DMS79 treated with DMSO at 0.1 percent for 48 hours (cell line): Measurements from ENCODE around the gene AKIRIN2.
A peak's percentile ranks its signal among the peaks of the same experiment; 100 is the strongest.

Source experiments
- DNase-seq: peaks from one replicate; lab custom pipeline; 2025; lab: John Stamatoyannopoulos, UW

The AKIRIN2 gene

DNA sequence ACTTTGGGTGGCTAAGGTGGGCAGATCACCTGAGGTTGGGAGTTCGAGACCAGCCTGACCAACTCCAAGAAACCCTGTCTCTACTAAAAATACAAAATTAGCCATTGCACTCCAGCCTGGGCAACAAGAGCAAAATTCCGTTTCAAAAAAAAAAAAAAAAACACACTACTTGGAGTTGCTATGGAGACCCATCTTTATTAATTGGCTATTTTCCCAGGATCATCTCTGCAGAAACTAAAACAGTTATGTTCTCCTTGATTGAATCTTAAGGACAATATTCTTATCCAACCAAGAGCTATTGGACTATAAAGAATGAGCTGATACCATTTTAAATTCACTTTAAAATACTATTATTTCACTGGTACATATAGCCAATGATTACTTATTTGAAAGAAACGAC is 14.7 kb downstream of the AKIRIN2 start:
- peak; percentile 72 for DNase-seq

DNA sequence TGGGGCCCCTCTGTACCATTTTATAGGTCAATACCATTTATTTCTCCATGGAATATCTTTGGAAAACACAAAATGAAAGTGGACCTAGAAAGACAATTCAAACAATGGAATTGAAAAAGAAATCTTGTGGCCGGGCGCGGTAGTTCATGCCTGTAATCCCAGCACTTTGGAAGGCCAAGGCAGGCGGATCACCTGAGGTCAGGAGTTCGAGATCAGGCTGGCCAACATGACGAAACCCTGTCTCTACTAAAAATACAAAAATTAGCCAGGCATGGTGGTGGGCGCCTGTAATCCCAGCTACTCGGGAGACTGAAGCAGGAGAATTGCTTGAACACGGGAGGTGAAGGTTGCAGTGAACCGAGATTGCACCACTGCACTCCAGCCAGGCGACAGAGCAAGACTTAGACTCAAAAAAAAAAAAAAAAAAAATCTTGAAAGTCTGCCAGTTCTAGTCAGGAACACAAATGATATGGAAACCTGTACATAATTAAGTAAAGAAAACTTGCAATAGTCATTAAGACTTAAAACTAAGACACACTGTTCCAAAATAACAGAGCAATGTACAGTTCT is 15.3 kb downstream of the AKIRIN2 start:
- DNase-seq: peak; percentile 53

DNA sequence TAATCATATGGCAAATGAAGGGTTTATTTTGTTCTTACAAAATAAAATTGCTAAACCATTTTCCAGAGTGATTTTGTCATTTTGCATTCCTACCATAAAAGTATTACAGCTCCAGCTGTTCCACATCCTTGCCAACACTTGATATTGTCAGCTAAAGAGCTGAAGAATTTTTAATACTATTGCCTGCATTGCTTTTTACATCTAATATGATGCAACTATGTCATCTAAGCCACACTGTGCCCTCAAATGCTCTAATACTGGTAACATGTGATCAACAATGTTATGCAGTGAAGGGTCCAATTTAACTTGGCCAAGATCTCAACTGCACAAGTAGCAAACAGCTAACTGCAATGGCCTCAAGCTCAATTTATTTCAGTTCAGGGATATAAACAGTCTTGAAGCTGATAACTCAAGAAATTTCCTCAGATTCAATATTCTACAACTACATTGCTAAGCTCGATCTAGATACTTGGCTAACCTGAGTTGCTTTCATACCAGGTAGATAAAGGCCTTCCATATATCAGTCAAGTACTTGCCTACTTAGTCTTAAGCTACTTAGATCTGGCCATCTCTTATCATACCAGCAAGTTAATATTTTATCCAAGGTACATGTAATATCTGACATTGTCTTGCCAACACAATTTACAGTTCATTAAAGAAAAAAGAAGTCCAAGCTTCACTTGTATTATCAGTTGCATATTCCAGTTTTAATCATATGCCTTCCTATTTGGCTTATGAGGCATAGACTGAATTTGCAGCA is 17.0 kb downstream of the AKIRIN2 start:
- DNase-seq: no peak

DNA sequence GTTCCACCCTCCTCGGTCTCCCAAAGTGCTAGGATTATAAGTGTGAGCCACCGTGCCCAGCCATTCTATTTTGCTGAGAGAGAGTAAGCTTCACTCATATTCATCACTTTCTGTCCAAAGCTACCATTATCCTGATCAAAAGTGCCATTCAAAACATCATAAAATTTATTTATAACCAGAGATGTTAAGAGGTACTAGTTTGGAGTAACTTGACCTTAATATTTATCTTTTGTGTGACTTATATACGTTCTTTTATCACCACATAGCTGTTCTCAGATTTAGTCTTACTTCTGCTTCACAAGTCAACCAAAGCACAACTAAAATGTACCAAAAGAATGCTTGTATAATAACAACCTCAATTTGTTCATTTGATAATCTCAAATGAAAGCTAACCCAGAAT is 18.1 kb downstream of the AKIRIN2 start:
- DNase-seq: no peak

DNA sequence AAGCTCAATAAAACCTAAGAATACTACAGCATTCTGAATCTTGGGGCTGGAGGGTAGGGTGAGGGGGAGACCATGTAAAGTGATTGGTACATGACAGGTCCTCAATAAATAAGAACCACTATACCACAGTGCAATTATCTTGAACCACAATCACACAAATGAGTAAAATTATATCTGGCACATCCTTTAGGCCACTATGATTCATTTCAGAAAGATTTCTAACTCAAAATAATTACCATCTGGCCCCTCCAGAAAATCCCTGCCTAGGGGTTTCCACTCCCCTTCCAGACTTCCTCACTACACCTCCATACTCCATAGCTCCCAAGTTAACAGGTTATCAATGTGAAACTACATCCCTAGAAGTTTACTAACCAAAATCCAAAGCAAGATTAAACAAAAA is 19.7 kb downstream of the AKIRIN2 start:
- DNase-seq: no peak

DNA sequence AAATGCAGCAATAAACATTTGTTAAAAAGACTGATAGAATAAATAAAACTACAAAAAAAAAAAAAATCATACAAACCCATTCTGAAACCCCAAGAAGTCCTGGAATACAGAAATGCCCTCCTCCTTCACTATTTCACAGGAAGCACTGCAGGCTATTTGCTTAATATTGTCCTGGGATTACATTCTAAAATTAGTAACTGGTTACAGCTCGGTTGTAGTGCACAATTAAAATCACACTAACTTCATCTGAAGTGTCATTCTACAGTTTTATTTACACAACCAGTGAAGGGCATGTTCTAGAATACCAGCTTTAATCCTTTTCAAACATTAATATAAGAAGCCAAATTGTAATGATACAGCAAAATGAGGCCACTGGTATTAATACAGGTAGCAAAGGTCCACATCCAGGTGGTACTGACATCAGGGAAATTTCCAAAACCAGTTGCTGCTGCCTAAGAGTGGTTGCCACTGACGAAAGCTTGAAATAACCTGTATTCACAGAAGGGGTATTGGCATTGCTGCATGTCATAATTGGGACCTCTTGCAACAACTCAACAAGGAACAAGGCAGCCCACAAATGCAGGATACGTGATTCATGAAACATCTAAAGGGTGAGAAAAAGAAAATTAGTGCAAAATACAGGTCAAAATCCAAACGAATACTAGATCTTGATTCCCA is 26.9 kb downstream of the AKIRIN2 start:
- DNase-seq: peak; percentile 13

DNA sequence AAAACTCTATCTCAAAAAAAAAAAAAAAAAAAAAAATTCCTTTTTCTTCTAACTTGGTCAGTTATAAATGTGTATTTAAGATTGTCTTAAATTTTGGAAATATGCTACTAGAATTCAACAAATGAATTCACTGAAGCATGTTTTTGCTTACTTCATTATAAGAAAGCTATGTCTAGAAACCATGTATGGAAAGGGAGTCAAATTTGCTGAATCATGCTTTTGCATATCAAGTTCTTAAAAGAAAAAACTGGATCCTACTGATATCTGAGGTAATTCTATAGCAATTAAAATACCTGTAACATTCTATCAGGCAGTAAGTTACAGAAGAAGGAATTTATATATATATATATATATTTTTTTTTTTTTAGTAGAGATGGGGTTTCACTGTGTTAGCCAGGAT is 27.7 kb downstream of the AKIRIN2 start:
- no peak for DNase-seq

DNA sequence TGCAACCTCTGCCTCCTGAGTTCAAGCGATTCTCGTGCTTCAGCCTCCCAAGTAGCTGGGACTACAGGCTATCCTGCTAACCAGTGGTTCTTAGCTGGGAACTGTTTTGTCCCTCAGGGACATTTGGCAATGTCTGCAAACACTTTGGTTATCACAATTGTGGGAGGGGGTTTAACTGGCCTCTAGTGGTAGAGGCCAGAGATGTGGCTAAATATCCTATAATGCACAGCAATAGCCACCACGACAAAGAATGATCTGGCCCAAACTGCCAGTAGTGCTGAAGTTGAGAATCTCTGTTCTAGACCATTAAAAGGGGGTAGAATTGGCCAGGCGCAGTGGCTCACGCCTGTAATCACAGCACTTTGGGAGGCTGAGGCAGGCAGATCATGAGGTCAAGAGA is 28.8 kb downstream of the AKIRIN2 start:
- no peak for DNase-seq

DNA sequence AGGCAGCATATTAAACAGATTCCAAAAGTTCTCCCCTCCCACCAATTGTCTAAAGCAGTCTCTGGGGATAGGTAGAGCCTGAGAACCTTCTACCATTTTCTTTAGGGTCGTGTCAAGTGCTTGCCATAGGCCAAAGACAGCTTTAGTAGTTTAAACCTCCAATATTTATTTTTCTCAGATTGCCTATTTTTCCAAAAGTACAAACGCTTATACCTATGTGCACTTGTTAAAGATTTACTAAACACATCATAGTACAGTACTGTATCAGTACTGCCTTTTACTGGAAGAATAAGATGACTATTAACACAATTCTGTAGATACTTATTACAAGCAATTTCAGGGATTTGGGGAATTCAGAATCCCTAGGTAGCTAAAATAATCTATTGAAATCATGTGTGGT is 29.4 kb downstream of the AKIRIN2 start:
- no peak for DNase-seq

DNA sequence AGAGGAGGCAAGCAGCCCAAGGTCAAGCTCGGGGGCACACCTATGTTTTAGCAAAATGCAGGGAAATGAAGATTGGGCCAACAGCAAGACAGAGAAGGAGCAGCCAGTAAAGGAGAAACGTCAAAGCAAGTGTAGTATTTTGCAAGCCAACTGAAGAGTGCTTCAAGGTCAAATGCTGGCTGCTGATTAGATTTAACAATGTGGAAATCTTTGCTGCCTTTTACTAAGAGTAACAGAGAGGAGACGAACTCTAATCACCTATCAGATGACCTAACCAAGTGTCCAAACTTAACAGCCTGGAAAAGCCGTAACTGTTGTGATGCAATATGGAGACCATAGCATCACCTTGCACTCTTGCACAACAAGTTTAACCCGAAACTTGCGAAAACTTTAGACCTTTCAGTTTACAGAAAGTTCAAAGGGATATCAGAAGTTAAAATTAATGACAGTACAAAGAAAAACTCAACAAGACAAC is 30.4 kb downstream of the AKIRIN2 start:
- no peak for DNase-seq

DNA sequence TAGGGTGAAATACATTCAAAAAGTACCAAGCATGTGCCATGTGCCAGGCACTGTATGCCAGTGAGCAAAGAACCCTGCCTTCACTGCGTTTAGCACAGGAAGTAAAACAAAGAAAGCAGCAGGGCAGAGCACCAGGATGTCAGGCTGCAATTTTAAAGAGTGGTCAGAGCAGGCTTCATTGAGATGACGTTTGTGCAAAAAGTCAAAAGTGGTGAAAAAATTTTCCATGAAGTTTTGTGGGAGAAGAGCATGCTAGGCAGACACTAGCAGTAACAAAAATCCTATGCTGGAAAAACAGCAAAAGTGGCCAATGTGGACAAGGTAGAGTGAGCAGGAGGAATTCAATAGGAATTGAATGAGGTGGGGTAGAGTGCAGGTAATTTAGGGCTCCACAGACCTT is 31.3 kb downstream of the AKIRIN2 start:
- DNase-seq: no peak

DNA sequence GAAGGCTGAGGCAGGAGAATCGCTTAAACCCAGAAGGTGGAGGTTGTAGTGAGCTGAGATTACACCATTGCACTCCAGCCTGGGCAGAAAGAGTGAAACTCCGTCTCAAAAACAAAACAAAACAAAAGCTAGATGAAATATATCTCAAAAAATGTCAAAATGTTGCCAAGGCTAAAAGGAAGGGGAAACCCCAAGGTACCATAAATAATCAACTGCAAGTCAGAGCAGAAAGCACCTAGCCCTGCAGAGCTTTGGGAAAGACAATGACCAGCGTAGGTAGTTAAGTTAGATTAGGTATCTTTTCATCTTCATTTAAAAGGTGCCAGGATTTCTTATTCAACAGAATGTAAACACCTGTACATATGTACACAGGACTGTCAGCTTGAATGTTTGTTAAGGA is 33.0 kb downstream of the AKIRIN2 start:
- no peak for DNase-seq

DNA sequence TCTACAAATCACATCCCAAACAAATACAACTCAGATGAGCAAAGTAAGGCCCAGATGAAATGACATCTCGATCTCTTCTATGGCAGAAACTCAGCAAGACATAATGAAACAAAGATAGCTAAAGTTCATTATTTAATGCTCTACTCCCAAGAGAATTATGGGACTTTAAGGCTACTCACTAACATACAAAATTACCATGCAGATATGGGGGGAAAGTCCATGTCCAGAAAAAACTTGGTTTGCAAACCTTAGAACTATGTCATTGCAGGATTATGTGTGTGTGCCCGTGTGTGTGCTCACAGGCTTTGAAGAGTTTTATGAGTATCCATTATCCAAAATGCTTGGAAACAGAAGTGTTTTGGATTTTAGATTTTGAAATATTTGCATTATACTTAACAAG is 34.0 kb downstream of the AKIRIN2 start:
- no peak for DNase-seq

DNA sequence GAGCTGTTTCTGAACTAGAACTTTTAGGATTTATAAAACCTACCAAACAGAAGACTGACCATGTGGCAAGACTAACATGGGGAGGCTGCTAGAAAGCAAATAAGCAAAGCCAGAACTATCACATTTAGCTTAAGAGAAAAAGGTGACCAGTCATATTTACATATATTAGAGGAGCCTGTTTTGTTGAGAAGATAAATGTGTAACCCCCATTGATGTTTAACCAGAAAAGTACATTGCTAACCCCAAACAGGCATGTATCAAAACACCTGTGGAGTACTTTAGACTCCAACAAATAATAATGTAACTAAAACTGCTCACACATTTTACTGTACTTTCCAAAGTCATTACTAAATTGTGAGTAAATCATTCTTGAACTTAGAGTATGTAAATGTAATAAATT is 35.0 kb downstream of the AKIRIN2 start:
- DNase-seq: no peak

DNA sequence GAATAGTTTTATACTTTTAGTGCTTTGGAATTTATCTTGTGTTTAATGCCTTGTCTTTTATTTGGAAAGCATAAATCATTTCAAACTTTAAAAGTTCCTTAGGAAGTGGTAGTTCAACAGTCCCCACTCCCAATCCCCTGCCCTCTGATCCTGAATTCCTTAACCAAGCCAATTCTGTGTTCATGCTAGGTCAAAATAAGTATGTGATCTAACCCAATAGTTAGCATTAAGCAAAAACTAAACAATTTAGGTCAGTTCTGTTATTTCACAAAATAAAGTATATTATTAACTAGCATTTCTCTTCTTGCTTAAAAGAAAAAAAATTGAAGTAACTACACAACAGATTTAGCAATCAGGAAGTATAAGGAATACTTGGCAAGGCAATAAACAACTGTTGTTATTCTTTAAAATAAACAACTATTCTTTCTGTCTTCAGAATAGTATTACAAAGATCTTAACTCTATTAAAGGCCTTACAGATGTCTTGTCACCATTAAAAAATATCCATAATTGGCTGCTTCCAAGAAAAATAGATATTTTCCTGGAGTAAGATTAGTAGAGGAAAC is 37.0 kb downstream of the AKIRIN2 start:
- DNase-seq: no peak

DNA sequence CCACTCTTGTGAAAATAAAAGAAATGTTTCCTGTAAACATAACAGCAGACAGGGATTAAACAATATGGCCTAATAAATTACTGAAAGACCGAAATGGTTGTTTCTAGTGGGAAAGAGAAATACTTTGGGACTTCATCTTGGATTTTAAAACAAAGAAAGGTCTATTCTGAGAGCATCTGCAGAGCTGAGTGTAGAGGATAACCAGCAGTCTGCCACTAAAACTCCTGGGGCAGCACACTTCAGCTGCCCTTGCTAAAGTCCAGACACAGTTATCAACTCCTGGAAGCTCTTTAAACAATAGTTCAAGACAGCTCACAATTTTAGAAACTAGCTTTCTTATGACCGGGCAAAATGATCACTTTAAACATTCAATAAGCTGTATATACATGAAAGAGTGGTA is 38.6 kb downstream of the AKIRIN2 start:
- DNase-seq: no peak

DNA sequence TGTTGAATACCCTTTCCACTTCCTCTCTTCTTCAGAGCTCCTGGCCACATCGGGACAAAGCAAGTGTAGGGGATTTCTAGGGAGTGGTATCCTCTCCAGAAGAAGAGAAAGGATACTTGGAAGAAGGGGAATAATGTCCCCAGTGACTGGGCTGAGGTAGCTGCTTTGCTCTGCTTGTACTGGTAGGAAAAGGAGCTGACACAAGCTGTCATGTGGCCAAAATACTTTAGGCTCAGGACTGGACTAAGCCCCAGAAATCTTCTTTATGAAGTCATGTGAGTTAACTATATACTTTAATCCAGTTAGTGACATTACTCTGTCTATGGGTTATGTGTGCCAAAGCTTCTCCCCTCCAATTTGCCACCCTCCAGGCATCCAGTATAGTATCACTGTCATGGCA is 40.5 kb downstream of the AKIRIN2 start:
- DNase-seq: no peak

DNA sequence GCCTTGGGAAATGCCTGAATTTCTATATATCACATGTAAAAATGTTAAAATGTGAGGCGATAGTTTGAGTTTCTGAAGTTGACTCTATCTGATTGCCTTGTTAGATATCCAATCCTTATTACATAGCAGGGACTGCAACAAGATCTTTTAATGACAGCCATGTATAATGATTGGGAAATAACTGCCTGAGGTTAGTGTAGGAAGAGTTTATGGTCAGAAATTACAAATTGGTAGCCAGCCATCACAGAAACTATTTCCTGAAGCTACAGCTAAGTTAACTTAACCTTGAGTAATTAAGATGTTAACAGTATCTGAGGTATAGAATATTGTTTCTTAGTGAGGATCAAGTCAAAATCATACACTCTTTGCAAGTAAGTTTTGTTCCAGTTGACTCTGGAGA is 41.0 kb downstream of the AKIRIN2 start:
- DNase-seq: no peak

DNA sequence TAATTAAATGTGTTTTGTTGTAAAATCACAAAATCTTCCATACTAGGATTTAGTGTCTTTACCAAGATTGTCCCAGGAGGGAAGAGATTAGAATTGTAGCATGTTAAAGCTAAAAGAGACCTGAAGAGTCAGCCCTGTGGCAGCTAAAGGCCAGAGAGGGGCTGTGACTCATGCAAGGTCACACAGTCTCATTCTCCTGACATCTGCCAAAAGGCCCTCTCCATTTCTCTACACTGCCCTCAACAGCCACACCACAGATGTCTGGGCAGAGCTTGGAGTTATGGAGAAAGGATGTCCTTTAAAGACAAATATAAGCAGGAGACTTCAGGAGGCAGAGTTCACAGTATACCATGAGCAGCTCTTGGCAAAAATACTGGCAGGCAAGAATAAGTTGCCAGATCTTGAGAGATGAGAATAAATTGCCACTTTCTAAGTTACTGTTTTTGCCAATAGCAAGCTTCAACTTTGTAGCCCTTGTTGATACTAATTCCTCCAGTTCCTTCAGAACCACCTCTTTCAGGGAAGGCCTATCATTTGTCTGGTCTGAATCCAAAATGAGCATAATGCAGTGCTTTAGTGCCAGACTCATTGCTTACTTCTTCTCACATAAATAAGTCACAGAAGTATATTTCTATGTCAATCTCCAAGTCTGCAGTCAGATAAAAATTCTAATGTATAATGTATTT is 41.7 kb downstream of the AKIRIN2 start:
- DNase-seq: no peak

DNA sequence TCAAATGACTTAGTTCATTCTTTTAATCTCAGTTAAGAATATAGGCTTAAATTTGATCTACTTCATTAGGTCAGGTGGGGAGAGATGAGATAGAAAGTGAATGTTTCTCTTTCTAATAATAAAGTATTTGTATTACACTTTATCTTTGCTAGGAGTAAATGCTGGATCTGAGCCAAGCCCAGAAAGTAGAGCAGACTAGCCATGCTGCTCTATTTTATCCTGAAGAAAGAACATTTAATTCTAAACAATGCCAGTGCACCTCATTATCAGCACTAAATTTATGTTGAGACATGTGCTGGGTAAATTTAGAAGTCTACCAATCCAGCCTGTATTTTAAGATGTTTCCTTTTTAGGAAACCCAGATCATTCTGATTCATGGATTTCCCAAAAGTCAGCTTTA is 43.5 kb downstream of the AKIRIN2 start:
- DNase-seq: no peak

DNA sequence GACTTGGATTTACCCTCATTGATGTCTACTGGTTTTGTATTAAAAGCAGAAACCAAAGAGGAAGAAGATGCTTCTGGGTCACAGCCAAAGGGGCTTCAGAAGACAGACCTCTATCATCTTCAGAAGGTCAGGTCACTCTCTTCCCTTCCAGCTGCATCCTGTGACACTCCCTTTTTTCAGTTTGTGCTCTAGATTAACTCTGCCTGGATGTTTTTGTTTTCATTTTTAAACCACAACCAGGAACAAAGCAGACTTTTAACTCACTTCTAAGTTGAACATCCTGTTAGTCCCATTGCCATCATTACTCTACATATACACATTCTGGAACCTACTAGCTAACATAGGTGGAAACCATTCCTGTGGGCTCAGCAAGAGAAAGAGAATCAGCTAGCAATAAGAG is 45.2 kb downstream of the AKIRIN2 start:
- DNase-seq: no peak

DNA sequence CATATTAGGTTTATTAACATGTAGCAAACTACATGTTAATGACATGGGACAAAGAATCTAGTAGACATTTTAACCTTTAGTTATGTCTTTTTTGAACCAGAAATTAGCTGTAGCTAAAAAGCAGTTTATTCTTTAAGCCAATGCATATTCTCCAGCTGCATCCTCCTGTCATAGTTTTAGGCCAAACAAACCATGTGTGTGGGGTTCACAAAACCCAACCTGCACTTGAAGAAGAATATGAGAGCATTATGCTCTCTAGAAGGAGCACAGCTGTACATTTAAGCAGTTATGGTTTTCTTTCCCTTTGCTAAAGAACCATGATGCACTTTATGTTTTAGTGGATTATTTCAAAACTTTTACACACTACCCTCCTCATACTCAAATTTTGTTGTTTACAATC is 46.2 kb downstream of the AKIRIN2 start:
- no peak for DNase-seq
